Activated CD4-positive, alpha-beta T cell treated with anti-CD3 and anti-CD28 coated beads, Interleukin-2, amount 50 U/mL, for 48 hours (primary cell): Measurements from ENCODE around the gene TP53BP2.
"Not testable (repeated sequence)": the region's sequence is repeated elsewhere in the genome, so short reads cannot be mapped to it uniquely, and the experiment has no call there.

ENCODE experiments used
- DNase-seq, 2 experiments: peaks; one replicate each; pipeline ENCODE4 v3.0.0-alpha.2; 2020

The TP53BP2 gene

DNA sequence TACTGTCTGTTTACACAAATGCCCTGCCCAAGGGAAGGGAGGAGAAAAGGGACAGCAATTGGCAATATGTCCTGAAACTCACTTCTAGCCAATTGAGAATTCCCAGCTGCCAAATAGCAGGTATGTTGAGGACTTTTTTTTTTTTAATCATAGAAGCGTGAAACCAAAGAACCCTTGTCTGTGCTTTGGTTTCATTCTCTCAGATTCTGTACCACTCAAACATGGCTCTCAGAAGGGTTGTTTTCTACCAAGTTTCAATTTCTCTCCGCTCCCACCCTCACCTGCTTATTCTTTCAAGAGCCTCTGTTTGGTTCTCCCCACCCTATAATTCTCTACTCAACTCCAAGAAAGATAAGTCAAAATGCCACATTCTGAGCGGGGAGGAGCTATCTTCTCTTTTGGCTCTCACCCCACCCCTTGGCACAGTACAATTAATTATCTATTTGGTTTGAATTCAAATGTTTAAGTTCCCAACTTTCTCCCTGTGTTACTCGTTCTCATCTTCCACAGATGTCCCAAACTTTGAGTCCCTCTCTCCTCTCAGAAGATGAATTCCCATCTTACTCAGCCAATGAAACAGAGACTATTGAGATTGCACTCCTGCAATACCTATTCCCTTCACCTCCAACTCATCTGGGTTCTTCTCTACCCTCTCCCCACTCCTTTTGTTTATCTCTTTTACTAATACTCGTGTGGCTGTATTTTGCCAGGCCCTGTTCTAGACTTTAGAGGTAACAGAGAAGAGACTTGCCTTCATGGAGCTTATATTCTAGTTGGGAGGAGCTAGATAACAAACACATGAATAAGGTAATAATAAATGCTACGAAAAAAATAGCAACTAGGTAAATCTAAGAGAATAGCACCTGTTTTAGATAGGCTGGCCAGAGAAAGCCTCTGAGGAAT is 3.9 kb upstream of the TP53BP2 start:
- DNase-seq, result no peak

DNA sequence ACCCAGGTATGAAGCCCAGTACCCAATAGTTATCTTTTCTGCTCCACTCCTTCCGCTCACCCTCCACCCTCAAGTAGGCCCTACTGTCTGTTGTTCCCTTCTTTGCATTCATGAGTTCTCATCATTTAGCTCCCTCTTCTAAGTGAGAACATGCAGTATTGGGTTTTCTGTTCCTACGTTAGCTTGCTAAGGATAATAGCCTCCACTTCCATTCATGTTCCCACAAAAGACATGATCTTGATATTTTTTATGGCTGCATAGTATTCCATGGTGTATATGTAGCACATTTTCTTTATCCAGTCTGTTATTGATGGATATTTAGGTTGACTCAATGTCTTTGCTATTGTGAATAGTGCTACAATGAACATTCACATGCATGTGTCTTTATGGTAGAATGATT is 2.8 kb upstream of the TP53BP2 start:
- DNase-seq, result no peak

DNA sequence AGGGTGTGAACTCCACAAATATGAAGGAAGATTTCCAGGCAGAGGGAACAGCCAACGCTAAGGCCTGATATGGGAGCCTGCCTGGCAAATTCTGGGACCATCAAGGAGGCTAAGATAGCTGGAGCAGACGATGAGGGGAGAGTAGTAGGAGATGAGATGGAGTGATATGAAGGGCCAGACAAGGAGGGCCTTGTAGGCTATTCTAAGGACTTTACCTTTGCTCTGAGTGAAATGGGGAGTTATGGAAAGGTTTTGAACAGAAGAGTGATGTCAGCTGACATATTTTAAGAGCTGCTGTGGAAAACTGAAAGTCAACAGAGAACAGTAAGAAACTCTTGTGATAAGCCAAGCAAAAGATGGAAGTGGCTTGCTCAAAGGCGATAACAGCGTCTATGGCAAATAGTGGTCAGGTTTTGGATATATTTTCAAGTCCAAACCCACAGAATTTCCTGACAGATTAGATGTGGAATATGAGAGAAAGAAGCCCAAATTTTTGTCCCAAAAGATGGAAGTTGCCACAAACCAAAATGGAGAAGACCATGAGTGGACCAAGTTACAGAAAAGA is 2.1 kb upstream of the TP53BP2 start:
- DNase-seq, result no peak

DNA sequence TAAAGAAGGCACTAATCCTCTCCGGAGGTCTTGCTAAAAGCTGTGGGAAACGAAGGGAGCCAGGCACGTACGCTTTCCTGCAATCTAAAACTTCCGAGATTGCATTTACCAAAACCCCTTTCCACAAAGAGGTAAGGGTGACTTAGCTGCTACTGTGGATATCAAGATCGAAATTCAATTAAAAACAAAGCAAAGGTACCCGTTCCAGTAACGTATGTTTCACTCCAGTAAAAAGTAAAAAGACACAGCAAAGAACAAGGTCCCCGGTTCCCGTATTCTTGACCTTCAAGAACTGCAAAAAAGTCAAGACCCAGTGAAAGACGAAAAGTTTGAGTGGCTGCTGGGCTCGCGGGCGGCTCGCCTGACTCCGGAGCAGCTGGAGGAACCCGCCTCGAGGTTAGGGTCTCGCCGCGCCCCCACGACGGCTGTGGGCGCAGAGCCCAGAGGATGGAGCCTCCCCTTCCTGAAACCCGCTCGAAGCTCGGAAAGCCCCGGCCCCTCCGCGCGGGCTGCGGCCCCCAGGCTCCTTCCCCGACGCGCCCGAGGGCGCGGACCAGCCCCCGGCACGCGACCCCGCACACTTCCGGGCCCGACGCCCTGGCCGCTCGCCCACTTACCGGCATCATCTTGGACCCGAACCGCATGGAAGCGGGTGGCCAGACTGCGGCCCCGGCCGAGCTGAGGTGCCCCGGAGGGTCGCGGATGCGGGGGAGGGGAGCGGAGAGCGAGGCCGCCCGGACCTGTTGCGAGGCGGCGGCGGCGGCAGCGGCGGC is 524 bp downstream of the TP53BP2 start:
- peak; percentile 47 to 49 for DNase-seq

DNA sequence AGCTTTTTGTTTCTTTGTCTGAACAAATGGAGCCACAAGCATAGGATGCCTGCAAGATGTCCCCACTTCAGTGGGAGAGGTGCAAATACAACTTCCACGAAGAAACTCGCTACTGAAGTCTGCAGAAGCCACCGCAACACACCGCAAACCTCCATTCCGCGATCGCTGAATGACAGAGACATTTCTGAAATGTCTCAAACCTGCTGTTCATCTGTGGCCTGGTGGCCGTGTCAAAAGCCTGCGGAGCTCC is 1.0 kb downstream of the TP53BP2 start:
- peak; percentile 71 to 80 for DNase-seq

DNA sequence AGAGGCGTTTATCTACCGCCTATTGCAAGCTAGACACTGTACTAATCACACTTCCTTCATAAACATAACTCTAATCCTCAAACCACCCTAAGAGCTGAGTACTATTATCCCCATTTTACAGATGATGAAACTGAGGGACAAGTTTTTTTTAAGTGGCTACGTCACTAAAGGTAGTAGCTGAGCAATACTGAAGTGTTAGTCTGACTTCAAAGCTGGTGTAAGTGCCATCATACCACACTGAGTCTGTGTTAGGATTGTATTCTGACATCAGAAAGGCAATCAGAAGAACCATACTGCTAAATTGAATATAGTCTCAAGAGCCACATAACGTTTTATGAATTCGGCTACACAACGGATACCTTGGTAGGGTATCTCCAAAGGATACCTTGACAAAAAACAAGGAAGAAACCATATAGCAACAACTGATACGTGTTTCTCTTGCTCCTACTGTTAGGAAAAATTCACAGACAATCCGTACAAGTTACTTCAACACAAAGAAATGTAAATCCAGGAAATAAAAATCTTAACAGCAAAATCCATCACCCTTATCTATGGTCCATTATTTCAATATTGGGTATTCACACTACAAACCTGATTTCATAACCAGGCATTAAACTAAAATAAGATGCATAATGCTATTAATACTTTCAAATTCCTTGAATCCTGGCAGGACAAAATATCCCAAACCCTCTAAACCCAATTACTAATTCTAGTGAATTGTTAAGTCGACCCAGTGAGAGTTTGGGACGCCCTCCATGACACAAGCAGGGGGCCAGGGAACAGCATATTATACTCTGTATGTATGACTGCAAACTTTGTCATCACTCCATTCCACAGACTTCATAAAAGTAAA is 1.6 kb downstream of the TP53BP2 start:
- no peak for DNase-seq

DNA sequence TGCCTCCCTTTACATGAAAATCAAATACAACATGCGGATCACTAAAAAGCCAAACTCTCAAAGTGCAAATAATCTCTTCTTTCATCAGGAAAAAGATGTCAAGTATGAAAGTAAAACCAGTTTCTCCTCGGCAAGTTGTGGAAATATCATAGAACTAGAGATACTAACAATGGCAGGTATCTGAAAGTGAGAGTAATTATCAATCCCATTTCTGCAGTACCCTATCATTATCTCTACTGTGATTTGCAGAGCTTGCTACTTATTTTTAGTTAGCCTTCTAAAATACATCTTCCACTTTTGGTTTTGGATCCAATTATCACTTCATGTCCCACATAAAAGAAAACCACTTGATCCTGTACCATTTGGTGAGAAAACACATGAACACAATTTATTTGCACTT is 3.0 kb downstream of the TP53BP2 start:
- DNase-seq, result no peak

DNA sequence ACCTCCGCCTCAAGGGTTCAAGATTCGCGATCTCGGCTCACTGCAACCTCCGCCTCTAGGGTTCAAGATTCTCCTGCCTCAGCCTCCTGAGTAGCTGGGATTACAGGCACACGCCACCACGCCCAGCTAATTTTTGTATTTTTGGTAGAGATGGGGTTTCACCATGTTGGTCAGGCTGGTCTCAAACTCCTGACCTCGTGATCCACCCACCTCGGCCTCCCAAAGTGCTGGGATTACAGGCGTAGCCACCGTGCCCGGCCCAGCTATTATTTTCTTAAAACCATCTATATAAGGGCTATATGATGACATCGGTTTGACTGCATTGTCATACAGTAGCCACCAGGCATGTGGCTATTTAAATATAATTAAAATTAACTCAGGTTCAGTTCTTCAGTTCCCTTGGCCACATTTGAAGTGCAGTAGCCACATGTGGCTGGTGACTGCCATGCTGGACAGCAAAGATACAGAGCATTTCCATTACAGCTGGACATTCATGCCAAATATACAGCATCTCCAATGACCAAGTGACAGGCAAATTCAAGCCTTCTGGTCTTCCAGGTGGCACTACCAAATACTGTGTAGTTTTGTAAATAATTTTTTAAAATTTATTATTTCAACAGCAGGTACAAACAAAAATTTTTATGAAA is 3.6 kb downstream of the TP53BP2 start:
- not testable (repeated sequence) for DNase-seq

DNA sequence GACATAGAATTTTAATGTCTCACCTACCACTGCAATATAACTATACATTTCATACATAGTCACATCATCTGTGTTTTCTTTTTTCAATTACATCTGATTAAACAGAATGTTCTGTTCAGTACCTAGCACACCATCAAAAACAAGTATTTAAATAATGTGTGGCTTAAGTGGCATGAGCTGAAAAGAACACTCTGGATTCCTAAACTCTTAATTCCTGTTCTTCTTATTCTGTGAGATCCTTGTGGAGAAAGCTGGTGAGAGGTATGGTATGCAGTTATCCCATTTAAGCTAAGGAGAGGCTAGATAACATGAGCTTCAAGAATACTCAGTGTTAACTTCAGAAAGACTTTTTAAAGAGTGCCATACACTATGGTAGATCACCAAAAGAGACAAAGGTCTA is 5.5 kb downstream of the TP53BP2 start:
- DNase-seq, result no peak

DNA sequence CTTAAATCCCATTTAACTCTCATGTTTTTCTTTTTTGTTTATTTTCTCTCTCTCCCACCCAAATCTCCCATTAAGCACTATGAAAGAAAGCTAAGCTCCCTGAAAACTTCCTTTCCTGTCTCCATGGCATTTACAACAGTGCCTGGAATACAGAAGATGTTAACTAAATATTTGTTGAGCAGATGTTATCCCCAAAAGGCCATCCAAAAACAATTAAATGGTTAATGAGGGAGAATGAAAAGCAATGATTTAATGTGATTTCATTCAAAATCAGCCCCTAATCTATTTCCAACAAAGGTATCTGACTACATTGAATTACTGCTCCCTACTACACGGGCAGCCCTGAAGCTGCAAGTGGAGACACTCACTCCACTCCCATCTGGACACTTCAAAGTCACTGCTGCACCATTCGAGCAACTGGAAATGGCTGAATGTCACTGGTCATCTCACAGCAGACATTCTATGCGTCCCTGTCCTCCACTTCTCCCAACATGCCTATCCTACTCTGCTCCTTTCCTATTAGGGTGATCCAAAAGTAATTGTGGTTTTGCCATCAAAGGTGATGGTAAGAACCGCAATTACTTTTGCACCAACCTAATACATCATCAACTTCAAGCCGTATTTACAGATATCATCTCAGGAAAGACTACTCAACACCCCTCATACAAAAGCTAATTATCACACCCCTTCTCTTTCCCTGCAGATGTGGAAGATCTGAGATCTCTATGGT is 7.5 kb downstream of the TP53BP2 start:
- no peak for DNase-seq

DNA sequence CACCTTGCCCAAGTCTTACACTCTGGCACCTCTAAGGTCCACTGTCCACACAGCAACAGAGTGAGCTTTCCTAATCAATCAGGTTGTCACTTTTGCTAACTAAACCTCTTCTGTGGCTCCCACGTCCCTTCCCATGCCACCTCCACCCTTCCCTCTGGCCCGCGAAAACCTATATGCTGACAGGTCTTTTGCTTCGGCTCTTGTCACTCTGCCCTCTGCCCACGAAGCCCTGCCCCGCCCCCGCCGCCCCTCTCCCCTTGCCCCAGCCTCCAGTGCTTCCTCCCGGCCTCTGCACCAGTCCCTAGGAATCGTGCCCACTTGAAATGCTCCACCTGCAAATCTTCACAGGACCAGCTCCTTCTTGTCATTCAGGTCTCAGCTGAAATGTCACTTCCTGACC is 8.1 kb downstream of the TP53BP2 start:
- no peak for DNase-seq

DNA sequence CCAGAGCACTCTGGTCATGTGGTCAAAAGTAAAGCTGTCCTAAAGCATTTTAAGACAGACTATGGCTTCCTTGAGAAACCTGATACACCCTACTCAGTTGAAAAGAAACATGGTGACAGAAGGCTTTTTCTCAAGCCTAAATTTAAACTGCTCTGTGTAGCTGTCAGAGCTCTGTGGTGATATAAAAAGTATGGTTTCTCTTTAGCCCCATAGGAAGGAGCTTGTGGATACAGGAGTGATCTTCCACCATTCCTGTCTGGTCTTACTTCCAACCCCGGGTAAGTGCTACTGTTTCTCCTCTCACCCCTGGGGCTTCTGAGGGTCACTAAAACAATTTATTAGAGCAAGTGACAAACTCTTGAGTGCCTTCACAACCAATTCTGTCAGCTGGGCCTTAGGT is 8.5 kb downstream of the TP53BP2 start:
- no peak for DNase-seq

DNA sequence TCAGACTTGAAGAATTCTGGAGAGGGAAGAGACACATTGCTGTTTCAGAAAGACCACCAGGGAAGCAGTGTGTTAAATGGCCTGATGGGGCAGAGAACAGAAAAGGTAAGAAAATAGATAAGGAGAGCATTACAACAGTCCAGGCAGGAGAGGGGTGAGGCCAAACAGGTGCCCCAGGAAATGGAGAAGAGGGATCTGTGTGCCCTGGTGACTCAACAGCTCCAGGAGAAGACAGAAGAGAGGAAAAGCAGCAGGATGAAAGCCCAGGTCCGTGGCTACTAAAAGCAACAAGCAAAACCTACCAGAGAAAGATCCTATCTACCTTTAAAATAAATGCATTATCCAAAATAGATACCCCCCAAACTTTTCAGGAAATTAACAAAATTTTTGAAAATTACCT is 9.2 kb downstream of the TP53BP2 start:
- no peak for DNase-seq

DNA sequence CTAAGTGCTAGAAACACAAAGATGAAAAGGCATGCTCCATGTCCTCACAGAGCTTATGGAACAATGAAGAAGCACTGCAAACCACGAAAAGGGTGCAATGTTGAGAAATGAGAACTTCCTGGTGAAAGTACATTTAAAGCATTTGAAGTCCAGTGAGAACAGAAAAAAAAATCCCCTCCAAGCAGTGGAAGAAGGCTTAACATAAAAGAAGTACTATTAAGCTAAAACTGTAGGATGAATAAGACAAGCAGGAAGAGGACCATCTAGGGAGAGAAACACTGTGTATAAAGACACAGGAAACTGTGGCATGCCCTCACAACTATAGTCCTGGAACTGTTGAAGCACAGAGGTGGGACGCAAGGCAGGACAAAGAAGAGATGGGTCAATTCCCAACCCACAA is 10.0 kb downstream of the TP53BP2 start:
- DNase-seq, result no peak

DNA sequence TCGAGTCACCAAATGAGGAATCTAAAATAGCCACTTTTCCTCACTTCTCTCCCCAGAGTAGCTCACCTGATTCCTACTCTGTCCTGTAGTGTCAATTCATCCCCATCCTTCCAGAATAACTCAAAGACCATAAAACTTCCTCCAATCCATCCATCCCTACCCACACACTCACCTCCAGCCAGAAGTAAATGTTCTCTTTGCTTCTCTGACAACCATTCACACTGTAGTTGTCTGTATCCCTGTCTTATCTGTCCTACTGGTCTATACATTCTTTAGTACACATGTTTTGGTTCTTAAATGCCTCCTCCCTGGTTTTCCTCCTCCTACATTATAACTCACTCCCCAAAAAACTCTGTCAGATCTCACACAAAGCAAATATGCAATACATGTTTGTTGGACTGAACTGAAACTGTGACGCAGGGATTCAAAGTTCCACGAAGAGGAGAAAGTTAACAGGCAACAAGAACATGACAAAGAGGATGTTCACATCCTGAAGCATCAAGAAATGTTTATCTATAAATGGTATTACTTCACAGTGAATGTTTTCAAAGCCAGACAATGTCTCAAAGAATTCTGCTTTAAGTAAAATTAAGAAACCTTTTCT is 11.0 kb downstream of the TP53BP2 start:
- DNase-seq, result no peak

DNA sequence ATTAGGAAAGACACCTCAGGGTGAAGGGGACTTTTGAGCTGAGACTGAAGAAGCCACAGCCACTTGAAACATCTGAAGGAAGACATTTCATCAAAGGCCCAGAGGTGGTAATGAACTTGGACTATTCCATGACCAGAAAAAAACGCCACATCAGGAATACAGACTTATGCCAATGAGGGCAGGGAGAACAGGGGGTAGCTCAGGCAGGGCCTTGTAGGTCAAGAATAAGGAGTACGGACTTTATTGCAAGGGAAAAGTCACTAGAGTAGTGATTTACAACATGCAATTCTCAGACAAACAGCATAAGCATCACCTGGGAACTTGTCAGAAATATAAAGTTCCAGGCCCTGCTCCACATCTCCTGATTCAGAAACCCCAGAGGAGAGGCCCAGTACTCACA is 11.8 kb downstream of the TP53BP2 start:
- no peak for DNase-seq

DNA sequence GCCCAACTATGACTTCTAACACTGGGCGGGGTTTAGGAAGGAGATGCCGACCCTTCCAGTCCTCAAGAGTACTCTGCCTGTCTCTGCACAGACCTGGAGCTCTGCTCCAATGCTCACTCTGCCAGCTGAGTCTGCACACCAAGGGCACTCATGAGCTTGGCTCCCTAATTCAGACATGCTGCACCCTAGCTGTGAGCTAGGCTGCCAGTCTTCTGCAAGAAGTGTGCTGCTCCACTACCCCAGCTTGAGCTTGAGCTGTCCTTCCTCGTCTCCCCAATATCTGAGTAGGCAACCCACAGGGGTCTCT is 13.2 kb downstream of the TP53BP2 start:
- peak; percentile 27 to 40 for DNase-seq

DNA sequence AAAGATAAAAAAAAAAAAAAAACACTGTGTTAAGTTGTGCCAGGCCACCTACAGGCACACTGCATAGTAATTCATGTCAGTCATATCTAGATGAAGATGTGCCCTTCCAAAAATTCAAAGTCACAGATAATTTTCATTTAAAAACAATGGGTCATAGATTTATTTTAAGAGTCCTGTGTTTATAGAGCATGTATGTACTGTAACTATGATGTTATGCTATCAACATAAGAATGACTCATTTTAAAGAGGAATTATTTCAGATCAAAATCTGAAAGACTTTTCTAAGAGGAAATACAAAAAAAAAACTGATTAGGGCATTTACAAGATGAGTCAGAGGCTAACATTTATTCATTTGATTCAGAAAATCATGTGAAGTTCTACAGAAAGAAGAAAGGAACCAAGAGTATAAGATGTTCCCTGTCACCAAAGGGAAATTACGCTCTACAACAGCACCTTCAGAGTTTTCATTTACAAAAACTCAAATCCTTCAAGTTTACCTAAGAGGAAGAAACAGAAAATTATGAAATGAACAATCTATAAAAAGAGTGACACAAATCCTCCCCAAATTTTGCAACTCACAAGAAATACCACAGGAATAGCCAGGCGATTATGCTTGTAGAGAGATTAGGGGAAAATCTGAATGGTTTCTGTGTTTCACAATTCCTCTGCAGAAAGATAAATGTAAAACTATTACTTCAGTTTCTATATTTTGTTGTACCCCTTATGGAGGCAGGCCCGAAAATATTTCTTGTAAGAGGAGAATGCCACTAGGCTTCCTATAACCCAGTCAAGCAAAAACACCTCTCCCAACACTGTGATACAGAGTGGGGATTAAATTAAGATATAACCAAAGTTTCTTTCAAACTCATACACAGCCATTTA is 13.8 kb downstream of the TP53BP2 start:
- no peak for DNase-seq

DNA sequence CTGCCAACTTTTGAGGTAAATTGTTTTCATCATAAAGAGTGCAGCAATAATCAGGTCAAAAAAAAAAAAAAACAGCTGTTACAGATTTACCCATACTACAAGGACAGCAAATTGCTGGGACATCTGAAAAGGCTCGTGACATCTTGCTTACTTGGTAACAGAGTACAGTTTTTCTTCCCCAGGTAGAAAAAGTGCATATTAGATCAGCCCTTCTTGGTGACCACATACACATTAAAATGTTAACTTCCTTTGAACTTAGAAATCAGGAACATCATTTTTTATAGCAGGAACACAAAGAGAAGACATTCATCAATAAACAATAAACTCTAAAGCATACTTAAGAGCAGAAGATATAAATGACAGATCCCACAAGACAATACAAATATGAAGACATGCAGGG is 16.1 kb downstream of the TP53BP2 start:
- DNase-seq, result no peak

DNA sequence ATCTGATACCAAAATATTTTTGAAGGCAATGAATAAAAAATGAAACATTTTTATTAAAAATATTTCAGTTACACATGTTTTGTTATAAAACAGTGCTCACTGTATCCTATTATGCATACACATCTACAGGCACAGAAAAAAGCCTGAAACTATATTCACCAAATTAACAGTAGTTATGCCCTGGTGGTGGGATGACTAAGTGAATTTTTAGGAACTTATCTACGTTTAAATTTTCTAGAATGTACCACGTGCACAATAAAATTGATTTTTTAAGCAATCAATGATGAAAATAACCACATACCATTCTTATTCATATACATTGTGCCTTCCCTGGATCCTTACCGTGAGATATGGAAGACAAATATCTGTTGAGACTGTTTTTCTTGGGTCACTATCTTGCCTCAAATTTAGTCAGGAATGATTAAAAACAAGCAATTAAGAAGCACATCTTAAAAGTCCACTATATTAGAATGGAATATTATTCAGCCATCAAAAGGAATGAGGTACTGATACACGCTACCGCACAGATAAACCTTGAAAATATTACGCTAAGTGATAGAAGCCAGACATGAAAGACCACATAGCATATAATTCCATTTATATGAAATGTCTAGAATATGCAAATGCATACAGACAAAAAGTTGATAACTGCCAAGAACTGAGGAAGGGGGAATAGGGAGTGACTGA is 17.4 kb downstream of the TP53BP2 start:
- DNase-seq, result no peak
